ENCODE data around the gene ATP1B2.

The ATP1B2 gene

DNA sequence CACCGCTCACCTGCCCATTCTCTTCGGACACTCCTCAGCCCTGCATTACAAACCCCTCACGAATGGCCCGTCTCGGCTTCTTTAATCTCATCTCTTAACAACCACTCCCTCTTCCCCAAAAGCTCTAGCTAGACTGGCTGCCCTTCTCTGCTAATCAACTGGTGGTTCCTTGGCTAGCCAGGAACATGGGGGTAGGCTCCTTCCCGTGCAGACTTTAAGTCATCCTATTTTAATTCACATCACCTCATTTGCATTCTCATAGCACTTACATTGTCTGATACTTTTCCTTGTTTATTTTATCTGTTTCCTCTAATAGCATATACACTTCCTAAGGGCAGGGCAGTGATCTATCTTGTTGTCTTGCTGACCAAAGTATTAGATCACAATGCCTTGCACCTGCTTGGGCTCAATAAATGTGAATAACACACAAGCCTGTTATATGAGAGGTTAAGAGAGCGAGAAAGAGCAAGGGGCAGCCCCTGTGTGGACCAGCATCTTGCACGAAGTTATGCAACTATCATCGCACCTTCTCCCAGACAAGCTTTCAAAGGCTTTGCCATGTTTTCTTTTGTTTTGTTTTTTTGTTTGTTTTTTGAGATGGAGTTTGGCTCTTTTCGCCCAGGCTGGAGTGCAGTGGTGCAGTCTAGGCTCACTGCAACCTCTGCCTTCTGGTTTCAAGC lies 26.8 kb downstream of the ATP1B2 start:
- no peak for DNase-seq (ENCODE audit: low read depth in 2 of 2)
- TF ChIP-seq, protein P1, sequence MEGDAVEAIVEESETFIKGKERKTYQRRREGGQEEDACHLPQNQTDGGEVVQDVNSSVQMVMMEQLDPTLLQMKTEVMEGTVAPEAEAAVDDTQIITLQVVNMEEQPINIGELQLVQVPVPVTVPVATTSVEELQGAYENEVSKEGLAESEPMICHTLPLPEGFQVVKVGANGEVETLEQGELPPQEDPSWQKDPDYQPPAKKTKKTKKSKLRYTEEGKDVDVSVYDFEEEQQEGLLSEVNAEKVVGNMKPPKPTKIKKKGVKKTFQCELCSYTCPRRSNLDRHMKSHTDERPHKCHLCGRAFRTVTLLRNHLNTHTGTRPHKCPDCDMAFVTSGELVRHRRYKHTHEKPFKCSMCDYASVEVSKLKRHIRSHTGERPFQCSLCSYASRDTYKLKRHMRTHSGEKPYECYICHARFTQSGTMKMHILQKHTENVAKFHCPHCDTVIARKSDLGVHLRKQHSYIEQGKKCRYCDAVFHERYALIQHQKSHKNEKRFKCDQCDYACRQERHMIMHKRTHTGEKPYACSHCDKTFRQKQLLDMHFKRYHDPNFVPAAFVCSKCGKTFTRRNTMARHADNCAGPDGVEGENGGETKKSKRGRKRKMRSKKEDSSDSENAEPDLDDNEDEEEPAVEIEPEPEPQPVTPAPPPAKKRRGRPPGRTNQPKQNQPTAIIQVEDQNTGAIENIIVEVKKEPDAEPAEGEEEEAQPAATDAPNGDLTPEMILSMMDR (IDR thresholded peaks at IDR 0.05; ENCODE audit: low read depth, low read length): no peak
- H3K4me3 ChIP-seq (replicated peaks in 1 of 2; ENCODE audit: low read depth in 2 of 2, low read length in 2 of 2): no peak overlapping the region

DNA sequence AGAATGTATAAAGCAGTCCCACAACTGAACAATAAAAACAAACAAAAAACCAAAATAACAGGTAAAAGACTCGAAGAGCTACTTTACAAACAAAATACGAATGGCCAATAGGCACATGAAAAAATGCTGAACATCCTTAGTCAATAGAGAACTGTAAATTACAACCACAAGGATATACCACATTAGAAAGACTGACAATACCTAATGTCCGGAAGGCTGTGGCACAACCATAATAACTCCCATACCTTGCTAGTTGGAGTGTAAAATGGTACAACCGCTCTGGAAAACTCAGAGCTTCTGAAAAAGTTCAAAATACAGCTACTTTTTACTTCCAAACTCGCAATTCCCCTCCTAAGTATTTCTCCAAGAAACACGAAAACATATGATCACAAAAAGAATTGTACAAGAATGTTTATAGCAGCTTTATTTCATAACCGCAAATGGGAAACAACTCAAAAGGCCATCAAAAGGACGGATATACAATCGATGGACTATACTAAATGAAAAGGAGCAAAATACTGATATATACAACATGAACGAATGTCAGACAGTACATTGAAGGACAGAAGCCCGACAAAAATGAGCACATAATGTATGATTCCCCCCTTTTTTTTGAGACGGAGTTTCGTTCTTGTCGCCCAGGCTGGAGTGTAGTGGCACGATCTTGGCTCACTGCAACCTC lies 34.3 kb downstream of the ATP1B2 start:
- peak overlapping the region; percentile 71 to 90 for H3K4me3 ChIP-seq (replicated peaks in 1 of 2; ENCODE audit: low read depth in 2 of 2, low read length in 2 of 2)
- DNase-seq (ENCODE audit: low read depth in 2 of 2): peak in 1 of 2 donors; percentile 9

DNA sequence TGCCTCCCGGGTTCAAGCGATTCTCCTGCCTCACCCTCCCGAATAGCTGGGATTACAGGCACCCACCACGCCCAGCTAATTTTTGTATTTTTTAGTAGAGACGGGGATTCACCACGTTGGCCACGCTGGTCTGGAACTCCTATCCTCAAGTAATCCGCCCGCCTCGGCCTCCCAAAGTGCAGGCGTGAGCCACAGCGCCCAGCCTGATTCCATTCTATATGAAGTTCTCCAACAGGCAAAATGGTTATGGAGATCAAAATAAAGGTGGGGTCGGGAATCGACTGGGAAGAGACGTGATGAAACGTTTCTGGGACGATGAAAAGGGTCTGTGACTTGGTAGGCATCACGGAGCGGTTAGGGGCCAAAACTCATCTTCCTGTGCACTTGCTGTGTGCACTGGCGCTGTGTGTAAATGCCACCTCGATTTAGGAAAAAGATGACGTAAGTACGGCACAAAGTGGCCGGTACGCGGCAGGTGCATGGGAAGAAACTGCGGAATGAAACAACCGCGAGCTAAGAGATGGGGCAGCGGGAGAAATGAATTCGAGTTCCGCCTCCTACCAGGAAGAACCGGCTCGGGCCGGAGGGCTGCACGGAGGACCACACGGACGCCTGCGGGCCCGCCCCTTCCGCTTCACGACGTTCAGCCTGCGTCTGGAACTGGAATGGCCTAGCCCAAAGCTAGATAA lies 35.0 kb downstream of the ATP1B2 start:
- DNase-seq (ENCODE audit: low read depth in 2 of 2): peak; percentile 96
- H3K4me3 ChIP-seq (replicated peaks in 1 of 2; ENCODE audit: low read depth in 2 of 2, low read length in 2 of 2): peak overlapping the region; percentile 71 to 90
- TF ChIP-seq, protein P1 (IDR thresholded peaks at IDR 0.05; ENCODE audit: low read depth, low read length): no peak

More for the DNA sequence above, 34.3 kb downstream of the ATP1B2 start:
- TF ChIP-seq, protein P1 (IDR thresholded peaks at IDR 0.05; ENCODE audit: low read depth, low read length): no peak

DNA sequence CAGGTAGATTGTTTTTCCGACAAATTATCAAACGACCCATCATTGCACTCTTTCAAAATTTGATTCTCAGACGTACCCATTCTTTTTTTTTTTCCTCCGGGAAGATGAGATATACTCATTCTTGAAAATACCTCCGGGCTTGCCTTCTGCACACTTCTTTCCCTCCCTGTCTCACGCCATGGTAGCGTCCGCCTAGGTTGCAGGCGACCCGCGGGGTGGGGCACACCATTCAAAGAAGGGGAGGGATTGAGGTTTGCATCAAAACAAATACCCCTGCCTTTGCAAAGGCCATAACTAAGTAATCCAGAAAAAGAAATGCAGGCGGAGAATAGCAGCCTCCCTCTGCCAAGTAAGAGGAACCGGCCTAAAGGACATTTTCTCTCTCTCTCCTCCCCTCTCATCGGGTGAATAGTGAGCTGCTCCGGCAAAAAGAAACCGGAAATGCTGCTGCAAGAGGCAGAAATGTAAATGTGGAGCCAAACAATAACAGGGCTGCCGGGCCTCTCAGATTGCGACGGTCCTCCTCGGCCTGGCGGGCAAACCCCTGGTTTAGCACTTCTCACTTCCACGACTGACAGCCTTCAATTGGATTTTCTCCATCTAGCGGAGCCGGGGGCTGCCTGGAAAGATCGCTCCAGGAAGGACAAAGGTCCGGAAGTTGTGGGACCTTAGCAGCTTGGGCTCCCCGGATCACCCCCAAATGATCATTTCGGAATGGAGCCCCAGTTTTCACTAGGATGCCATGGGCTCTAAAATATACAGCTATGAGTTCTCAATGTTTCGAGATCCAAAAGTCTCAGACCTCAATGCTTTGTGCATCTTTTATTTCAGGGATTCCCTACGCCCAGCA lies 35.7 kb downstream of the ATP1B2 start:
- TF ChIP-seq, protein P1 (IDR thresholded peaks at IDR 0.05; ENCODE audit: low read depth, low read length): no peak
- DNase-seq (ENCODE audit: low read depth in 2 of 2): peak in 1 of 2 donors; percentile 93
- peak overlapping the region; percentile 71 to 90 for H3K4me3 ChIP-seq (replicated peaks in 1 of 2; ENCODE audit: low read depth in 2 of 2, low read length in 2 of 2)

DNA sequence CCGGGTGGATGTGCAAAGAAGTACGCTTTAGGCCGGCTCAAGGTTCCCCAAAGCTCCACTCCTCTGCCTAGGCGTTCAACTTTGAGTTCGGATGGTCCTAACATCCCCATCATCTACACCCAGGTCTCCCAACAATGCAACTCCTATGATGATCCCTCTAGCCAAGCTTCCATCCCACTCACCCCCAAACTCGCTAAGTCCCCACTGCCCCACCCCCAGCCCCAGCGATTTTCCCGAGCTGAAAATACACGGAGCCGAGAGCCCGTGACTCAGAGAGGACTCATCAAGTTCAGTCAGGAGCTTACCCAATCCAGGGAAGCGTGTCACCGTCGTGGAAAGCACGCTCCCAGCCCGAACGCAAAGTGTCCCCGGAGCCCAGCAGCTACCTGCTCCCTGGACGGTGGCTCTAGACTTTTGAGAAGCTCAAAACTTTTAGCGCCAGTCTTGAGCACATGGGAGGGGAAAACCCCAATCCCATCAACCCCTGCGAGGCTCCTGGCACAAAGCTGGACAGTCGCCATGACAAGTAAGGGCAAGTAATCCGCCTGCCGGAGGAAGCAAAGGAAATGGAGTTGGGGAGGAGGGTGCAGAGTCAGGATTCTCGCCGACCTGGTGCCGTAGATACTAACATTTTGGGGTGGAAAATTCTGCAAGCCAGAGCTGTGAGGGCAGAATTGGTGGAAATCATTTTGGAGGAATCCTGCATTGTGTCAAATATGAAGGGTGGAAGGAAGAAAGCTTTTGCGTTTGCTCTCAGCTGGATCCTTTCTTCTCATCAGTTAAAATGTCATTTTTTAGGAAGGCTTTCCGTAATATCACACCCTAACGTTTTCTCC lies 36.6 kb downstream of the ATP1B2 start, which contains the start of gene TP53:
TSS of gene TP53 (minus strand) at position 419 of the 836 bp plus-strand sequence. CDS start 10,896 bp downstream, outside the sequence.
- peak within 1 kb of the TSS; percentile 71 to 90 for H3K4me3 ChIP-seq (replicated peaks in 1 of 2; ENCODE audit: low read depth in 2 of 2, low read length in 2 of 2)
- peak; percentile 94 for DNase-seq (ENCODE audit: low read depth in 2 of 2)
- TF ChIP-seq, protein P1 (IDR thresholded peaks at IDR 0.05; ENCODE audit: low read depth, low read length): peak; percentile 12
